Skeletal muscle tissue (tissue), 4 donors: ENCODE results near the gene DMRT1. TPM values are rescaled to one million over a fixed set of nuclear protein-coding genes. Genes with fewer than 3 reads are reported as not detected.
A peak's percentile ranks its signal among the peaks of the same experiment; 100 is the strongest.

Source experiments
- H3K27ac ChIP-seq: one replicate; pipeline ENCODE4 v1.7.0; 2013; ENCODE audit warnings: mild to moderate bottlenecking, low read depth, low read length, inconsistent platforms
- H3K27me3 ChIP-seq, 3 donors: one replicate each; pipeline ENCODE4 v1.7.0; 2013; ENCODE audit warnings: low read length in 3 of 3; ENCODE audit not compliant: control insufficient read depth in 3 of 3, insufficient read depth in 3 of 3
- H3K36me3 ChIP-seq, 3 donors: one replicate each; pipeline ENCODE4 v1.7.0; 2013; ENCODE audit warnings: low read length in 3 of 3; ENCODE audit not compliant: control insufficient read depth in 3 of 3, insufficient read depth in 3 of 3
- H3K4me1 ChIP-seq, 3 donors: one replicate each; pipeline ENCODE4 v1.7.0; 2013; ENCODE audit warnings: low read length in 3 of 3, mild to moderate bottlenecking in 3 of 3; ENCODE audit not compliant: control insufficient read depth in 3 of 3, insufficient read depth in 3 of 3
- H3K4me3 ChIP-seq, 3 donors: one replicate each; pipeline ENCODE4 v1.7.0; 2013; ENCODE audit warnings: low read length in 3 of 3
- H3K9ac ChIP-seq, 3 donors: one replicate each; pipeline ENCODE4 v1.7.0; 2013; ENCODE audit warnings: low read length in 3 of 3, mild to moderate bottlenecking in 3 of 3, moderate library complexity in 2 of 3, low read depth in 1 of 3
- H3K9me3 ChIP-seq, 3 donors: one replicate each; pipeline ENCODE4 v1.7.0; 2013; ENCODE audit warnings: low read length in 3 of 3; ENCODE audit not compliant: control insufficient read depth in 3 of 3
- total RNA-seq: library from RNA; depleted of rRNA; stranded (reverse); fragments of >200 nt; gene quantifications from one replicate; pipeline ENCODE4 v1.2.3, GENCODE V29; 2014
- donor health status: Osteomylitis.

DMRT1 gene
- total RNA-seq, 1 donor from 2014 or later, result not detected

GRCh38 chr9:974996-975739, 133.7 kb downstream of the DMRT1 start:
- Histone ChIP-seq H3K27me3 (peaks cover 74 to 80% (median 76%) of the 10 kb centered on the region in 3 donors), H3K9ac (no peak overlapping the region), H3K4me1 (peaks cover 7 to 18% (median 8%) of the 10 kb centered on the region in 3 donors), H3K27ac (peak overlapping the region; percentile 40), H3K36me3 (no peaks in the 10 kb centered on the region), H3K9me3 (peaks cover 0 to 3% (median 0%) of the 10 kb centered on the region in 3 donors), H3K4me3 (no peak overlapping the region)

- H3K27me3 ChIP-seq, result peaks cover 71 to 77% (median 71%) of the 10 kb centered on the region in 3 donors
- peaks cover 7 to 18% (median 8%) of the 10 kb centered on the region in 3 donors for H3K4me1 ChIP-seq
- peak overlapping the region; percentile 40 for H3K27ac ChIP-seq
- H3K36me3 ChIP-seq, result no peaks in the 10 kb centered on the region
- H3K4me3 ChIP-seq, result peak overlapping the region; percentile 14 to 22 (median 14)
- peaks cover 0 to 3% (median 0%) of the 10 kb centered on the region in 3 donors for H3K9me3 ChIP-seq
- peak overlapping the region in 1 of 3 donors; percentile 55 for H3K9ac ChIP-seq
Observed at GRCh38 chr9:975740-976257, 134.3 kb downstream of the DMRT1 start.

DNA sequence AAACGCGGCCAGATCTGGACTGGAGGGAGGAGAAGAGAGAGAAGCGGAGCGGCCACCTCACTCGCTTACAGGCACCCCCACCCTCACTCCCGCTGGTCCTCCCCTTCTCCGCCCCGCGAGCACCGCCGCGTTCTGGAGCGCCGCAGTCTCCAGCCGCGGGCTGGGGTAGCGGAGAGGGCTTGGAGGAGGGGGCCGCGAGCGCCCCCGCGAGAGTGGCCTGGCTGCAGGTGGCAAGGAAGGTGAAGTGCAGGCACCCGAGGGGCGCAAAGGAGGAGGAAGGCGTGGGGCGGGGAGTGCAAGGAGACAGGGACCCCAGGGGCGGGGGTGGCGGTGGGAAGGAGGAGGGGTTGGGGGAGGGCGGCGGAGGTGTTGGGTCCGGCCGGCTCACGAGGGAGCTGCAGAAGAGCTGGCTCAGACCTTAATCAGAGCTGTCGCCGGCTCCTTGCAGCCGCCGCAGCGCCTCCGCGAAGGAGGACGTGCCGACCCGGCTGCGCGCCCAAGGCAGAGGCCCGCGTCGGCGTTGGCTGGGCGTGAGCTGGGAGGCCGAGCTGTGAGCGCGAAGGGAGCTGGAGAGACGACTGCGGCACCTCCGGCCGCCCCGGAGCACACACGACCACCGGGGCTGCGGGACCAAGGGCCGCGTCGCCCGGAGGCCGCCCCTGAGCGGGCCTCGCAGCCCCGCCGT, 134.9 kb downstream of the DMRT1 start, which contains the start of gene DMRT3:
Gene DMRT3, plus strand, starts transcription at position 398 of the 685 bp plus-strand sequence. CDS start 347 bp downstream, outside the sequence.
- Histone ChIP-seq H3K4me1 (peaks cover 5 to 17% (median 6%) of the 10 kb centered on the region in 3 donors), H3K9ac (peak within 1 kb of the TSS in 1 of 3 donors; percentile 62), H3K27ac (peak within 1 kb of the TSS; percentile 62), H3K4me3 (peak within 1 kb of the TSS; percentile 43 to 56 (median 43)), H3K27me3 (peaks cover 67 to 74% (median 69%) of the 10 kb centered on the region in 3 donors), H3K9me3 (peaks cover 0 to 3% (median 0%) of the 10 kb centered on the region in 3 donors), H3K36me3 (no peaks in the 10 kb centered on the region)

DNA sequence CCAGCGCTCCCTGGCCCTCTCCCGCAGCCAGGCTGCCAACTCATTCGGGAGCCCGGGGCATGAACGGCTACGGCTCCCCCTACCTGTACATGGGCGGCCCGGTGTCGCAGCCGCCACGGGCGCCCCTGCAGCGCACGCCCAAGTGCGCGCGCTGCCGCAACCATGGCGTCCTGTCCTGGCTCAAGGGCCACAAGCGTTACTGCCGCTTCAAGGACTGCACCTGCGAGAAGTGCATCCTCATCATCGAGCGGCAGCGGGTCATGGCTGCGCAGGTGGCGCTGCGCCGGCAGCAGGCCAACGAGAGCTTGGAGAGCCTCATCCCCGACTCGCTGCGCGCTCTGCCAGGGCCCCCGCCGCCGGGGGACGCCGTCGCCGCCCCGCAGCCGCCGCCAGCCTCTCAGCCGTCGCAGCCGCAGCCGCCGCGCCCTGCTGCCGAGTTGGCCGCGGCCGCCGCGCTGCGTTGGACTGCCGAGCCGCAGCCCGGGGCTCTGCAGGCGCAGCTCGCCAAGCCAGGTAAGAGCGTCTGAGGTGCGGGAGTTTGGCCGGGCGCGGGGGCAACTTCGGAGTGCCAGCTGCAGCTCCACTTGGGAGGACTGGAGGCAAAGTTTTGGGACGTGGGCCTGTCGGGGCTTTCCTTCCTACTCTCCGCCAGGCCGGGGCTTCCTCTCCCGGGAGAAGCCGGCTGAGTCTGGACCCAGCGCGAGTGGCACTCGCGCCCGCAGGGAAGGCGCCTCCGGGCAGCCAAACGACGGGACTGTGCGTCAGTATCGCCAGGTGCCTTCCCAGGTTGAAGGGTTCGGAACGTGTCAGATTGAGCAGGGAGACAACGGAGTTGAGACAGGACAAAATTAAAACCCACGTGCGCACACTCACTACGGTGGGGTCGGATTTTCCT, 135.7 kb downstream of the DMRT1 start:
- peaks cover 0 to 3% (median 0%) of the 10 kb centered on the region in 3 donors for H3K9me3 ChIP-seq
- peaks cover 69% of the 10 kb centered on the region in 3 donors for H3K27me3 ChIP-seq
- H3K27ac ChIP-seq, result peak overlapping the region; percentile 62
- peaks cover 3 to 14% (median 4%) of the 10 kb centered on the region in 3 donors for H3K4me1 ChIP-seq
- H3K36me3 ChIP-seq, result no peaks in the 10 kb centered on the region
- H3K9ac ChIP-seq, result peak overlapping the region in 1 of 3 donors; percentile 62
- peak overlapping the region; percentile 43 to 56 (median 43) for H3K4me3 ChIP-seq

- H3K4me3 ChIP-seq, result peak overlapping the region; percentile 31 to 56 (median 43)
- peak overlapping the region; percentile 58 for H3K27ac ChIP-seq
- H3K4me1 ChIP-seq, result peaks cover 0 to 8% (median 4%) of the 10 kb centered on the region in 3 donors
- H3K9ac ChIP-seq, result peak overlapping the region in 1 of 3 donors; percentile 60
- peaks cover 63% of the 10 kb centered on the region in 3 donors for H3K27me3 ChIP-seq
- H3K36me3 ChIP-seq, result no peaks in the 10 kb centered on the region
- H3K9me3 ChIP-seq, result no peaks in the 10 kb centered on the region
Observed at GRCh38 chr9:977838-978830, 136.6 kb downstream of the DMRT1 start.

- H3K9ac ChIP-seq, result no peak overlapping the region
- no peak overlapping the region for H3K4me3 ChIP-seq
- H3K9me3 ChIP-seq, result no peaks in the 10 kb centered on the region
- peaks cover 0 to 11% (median 4%) of the 10 kb centered on the region in 3 donors for H3K4me1 ChIP-seq
- H3K27me3 ChIP-seq, result peaks cover 48 to 50% (median 48%) of the 10 kb centered on the region in 3 donors
- H3K36me3 ChIP-seq, result no peaks in the 10 kb centered on the region
- H3K27ac ChIP-seq, result no peak overlapping the region
Observed at GRCh38 chr9:979983-980382, 138.5 kb downstream of the DMRT1 start.

DNA sequence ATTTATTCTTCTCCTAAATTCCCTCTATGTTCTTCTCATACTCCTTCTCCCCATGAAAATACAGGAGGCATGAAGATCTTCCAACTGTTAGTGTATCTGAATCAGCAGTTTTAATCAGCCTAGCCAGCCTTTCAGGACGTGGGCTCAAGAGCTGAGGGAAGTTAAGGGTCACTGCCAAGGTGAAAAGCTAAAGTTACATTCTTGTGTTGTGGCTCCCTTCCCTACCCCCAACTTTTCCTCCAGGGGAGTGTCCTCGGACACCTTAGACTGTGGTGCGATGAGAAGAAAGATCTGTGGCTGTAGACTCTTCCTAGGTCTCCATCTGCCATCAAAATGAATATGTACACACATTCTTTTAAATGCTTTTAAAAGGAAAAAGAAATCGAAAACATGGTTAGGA, 139.1 kb downstream of the DMRT1 start:
- Histone ChIP-seq H3K27me3 (peaks cover 41 to 44% (median 42%) of the 10 kb centered on the region in 3 donors), H3K27ac (peak overlapping the region; percentile 51), H3K9me3 (no peaks in the 10 kb centered on the region)

GRCh38 chr9:981491-981898, 140.0 kb downstream of the DMRT1 start:
- no peaks in the 10 kb centered on the region for H3K9me3 ChIP-seq
- no peak overlapping the region for H3K4me3 ChIP-seq
- H3K36me3 ChIP-seq, result no peaks in the 10 kb centered on the region
- peak overlapping the region; percentile 74 for H3K27ac ChIP-seq
- peaks cover 34 to 36% (median 36%) of the 10 kb centered on the region in 3 donors for H3K27me3 ChIP-seq
- H3K9ac ChIP-seq, result no peak overlapping the region
- H3K4me1 ChIP-seq, result peaks cover 0 to 7% (median 0%) of the 10 kb centered on the region in 3 donors

More for the DNA sequence above, 139.1 kb downstream of the DMRT1 start:
- H3K4me1 ChIP-seq, result peaks cover 0 to 11% (median 4%) of the 10 kb centered on the region in 3 donors
- H3K4me3 ChIP-seq, result no peak overlapping the region
- no peaks in the 10 kb centered on the region for H3K36me3 ChIP-seq
- no peak overlapping the region for H3K9ac ChIP-seq
